GF-D8 (cell line): ENCODE data around the gene MECP2.
A peak's percentile ranks its signal among the peaks of the same experiment; 100 is the strongest.
"Not testable (repeated sequence)": the region's sequence is repeated elsewhere in the genome, so short reads cannot be mapped to it uniquely, and the experiment has no call there.

Experiments
- DNase-seq: peaks from one replicate; lab custom pipeline; 2025; lab: John Stamatoyannopoulos, UW

The MECP2 gene

GRCh38 chrX:153993079-153993478, 104.4 kb downstream of the MECP2 start:
- DNase-seq = no peak

- DNase-seq = no peak
Measured at GRCh38 chrX:153992180-153992579, 105.3 kb downstream of the MECP2 start.

GRCh38 chrX:153991013-153991580, 106.4 kb downstream of the MECP2 start:
- DNase-seq = no peak

GRCh38 chrX:153989973-153990655, 107.4 kb downstream of the MECP2 start:
- no peak for DNase-seq

DNA sequence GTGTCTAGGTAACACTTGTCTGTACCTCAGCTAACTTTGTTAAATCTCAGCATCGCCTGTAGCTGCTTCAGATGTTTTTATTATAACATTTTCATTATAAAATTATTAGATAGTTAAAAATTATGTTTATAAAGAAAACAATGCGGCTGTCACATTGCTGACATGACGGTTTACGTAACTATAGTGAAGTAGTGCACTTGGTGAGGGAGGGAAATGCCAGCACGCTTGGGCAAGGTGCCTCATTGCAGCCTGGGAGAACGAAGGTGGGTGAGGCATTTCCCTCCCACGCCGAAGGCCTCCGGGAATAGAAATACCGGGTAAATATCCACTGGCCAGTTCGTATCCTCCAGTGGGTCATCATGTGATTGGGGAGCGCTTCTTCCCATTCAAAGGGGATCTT, 109.0 kb downstream of the MECP2 start:
- no peak for DNase-seq

GRCh38 chrX:153984351-153985178, 113.0 kb downstream of the MECP2 start:
- DNase-seq = peak; percentile 24

- DNase-seq = peak; percentile 13
Measured at GRCh38 chrX:153983321-153983801, 114.2 kb downstream of the MECP2 start.

GRCh38 chrX:153981771-153982533, 115.6 kb downstream of the MECP2 start:
- DNase-seq = peak; percentile 75

DNA sequence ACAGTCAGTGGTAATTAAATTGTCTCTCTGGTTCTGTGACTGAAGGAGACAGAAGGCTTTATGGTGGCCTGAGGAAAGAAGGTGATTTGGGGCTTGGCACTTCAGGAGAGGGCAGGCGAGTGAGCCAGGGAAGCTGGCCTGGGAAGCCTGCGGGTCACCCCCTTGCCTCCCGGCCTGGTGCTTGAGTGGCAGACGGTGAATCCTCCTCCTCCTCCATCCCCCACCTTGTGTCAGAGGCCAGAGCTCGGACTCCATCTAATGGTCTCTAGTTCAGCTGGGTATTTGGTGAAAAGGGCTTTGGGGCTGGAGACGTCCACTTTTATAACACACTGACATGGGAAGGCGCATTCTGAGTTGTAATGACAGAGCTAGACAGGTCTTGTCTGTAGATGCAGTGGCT, 116.3 kb downstream of the MECP2 start:
- DNase-seq = no peak

DNA sequence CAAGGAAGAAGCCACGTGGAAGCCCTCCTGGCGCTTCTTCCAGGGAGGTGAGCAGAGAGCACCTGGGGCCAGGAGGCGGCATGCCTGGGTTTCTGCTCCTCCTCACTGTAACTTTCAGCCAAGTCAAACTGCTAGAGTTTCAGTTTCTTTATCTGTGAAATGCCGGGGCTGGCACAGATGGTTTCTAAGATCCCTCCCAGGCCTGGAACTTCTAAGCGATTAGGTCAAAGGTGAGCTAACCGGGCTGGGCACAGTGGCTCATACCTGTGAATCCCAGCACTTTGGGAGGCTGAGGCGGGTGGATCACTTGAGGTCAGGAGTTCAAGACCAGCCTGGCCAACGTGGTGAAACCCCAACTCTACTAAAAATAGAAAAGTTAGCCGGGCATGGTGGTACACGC, 117.1 kb downstream of the MECP2 start:
- DNase-seq = not testable (repeated sequence)

GRCh38 chrX:153974726-153975286, 122.7 kb downstream of the MECP2 start:
- DNase-seq = peak; percentile 46

DNA sequence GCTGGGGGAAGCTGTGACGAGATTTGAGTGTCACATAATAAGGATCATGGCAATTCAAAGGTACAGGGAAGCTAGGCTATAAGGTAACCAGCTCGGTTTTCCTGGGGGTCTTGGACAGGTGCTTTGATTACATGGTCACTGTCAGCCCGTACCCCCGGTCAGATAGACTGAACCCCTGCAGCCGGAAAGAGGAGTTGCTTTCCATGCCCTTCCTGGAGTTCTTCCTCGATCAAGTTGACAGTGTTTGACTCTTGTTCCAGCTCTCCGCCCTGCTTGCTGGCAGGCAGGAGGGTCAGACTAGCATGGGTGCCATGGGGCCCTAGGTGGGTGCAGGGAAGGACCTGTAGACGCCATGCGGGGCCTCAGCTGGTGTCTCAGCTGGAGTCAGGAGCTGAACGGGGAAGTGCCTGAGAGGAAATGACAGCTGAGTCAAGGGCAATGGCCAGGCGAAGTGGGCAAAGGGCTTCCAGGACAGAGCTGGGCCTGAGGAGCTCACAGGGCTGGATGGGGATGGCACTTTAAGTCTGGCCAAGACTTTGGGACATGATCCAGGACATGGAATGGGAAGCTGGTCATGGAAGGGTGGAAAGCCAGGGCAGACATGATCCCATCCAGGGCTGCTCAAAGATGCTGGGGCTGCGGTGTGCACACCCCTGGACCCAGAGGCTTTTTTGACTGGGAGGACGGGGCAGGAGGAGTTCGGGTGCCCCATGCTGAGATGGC, 123.4 kb downstream of the MECP2 start:
- DNase-seq = no peak

- no peak for DNase-seq
Measured at GRCh38 chrX:153973127-153974002, 124.2 kb downstream of the MECP2 start.

DNA sequence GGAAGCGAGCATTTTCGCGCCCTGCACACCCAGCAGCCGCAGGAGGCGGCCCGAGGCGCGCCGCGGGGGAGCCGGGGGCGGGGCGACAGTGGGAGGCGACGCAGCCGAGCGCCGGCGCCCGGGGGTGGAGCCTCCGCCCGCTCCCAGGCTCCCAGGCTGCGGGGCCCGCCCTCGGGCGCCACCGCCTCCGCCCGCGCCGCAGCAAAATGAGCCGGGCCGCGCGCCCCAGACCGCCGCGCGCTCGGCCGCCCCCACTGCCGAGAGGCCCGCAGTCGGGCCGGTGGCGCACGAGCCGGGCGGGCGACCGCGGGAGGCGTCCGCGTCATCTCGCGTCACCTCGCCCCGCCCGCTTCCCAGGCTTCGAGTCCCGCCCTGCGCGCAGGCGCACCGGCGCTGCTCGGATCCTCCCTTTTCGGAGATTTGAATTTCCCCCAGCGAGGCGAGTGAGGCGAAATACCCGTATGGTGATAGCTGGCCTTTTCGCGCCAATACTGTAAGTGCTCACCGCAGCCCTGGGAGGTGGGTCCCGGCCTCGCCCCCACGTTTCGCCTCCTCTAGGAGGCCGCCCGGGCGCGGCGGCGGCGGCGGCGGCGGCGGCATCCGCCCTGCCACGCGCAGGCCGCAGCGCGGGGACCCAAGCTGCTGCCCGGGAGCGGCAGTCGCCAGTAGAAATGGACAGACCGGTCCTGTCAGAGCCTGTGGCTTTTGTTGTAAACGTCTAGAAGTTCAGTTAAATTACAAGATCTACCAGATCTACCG, 125.0 kb downstream of the MECP2 start, which contains the start of gene TMEM187:
TSS of gene TMEM187 (plus strand) at position 387 of the 759 bp plus-strand sequence. CDS start 9,309 bp downstream, outside the sequence.
- peak; percentile 71 for DNase-seq
